GM13976 (cell line): ENCODE data around the gene ZFP62.

Experiments used
- DNase-seq: peaks from one replicate; pipeline ENCODE4 v3.0.0; 2012; ENCODE audit warnings: low spot score
- CTCF ChIP-seq: IDR thresholded peaks from 2 replicates; pipeline ENCODE4 v1.5.1; 2012; ENCODE audit warnings: borderline replicate concordance, mild to moderate bottlenecking; ENCODE audit not compliant: insufficient read depth; ENCODE audit errors: extremely low read depth, missing control alignments, control extremely low read depth
- in situ Hi-C: fragments of 300-500 bp; cut with MboI; formaldehyde crosslinking; loops from one replicate; pipeline ENCODE4 v1.12.0; 2022; ENCODE audit warnings: low sequenced_read_pairs, mixed read lengths, inconsistent platforms; ENCODE audit not compliant: unreplicated experiment

The ZFP62 gene

GRCh38 chr5:180860887-180861822, at the start of gene ZFP62:
Gene ZFP62, minus strand, starts transcription at chr5:180861276. Its CDS starts 57 bp downstream, at chr5:180861219.
- DNase-seq = peak; percentile 93
- in situ Hi-C loops = no loop called here
- no peak for TF ChIP-seq CTCF

- in situ Hi-C loops = no loop called here
- no peak for TF ChIP-seq CTCF
- DNase-seq = no peak
Observed at GRCh38 chr5:180910735-180911134, 49.7 kb upstream of the ZFP62 start.

- in situ Hi-C loops = no loop called here
- no peak for TF ChIP-seq CTCF
- DNase-seq = no peak
Observed at GRCh38 chr5:180910182-180910581, 49.1 kb upstream of the ZFP62 start.

GRCh38 chr5:180909782-180910181, 48.7 kb upstream of the ZFP62 start:
- no peak for TF ChIP-seq CTCF
- DNase-seq = no peak
- in situ Hi-C loops = no loop called here

GRCh38 chr5:180908998-180909731, 48.1 kb upstream of the ZFP62 start:
- no peak for TF ChIP-seq CTCF
- DNase-seq = no peak
- in situ Hi-C loops = no loop called here

- DNase-seq = no peak
- no peak for TF ChIP-seq CTCF
- in situ Hi-C loops = no loop called here
Observed at GRCh38 chr5:180908400-180908799, 47.3 kb upstream of the ZFP62 start.
